GM21447 (cell line): ENCODE results near the gene SNCAIP.
"Not testable (repeated sequence)": the region's sequence is repeated elsewhere in the genome, so short reads cannot be mapped to it uniquely, and the experiment has no call there.

ENCODE experiments used
- ATAC-seq: cut with Tn5 transposase; IDR thresholded peaks from one replicate; pipeline ENCODE4 v1.9.1; 2021; ENCODE audit not compliant: unreplicated experiment

Gene SNCAIP

GRCh38 chr5:122458278-122458872 lies 146.3 kb downstream of the SNCAIP start:
- ATAC-seq, result no peak

GRCh38 chr5:122462486-122462885 lies 150.4 kb downstream of the SNCAIP start:
- no peak for ATAC-seq

- no peak for ATAC-seq
Observed at GRCh38 chr5:122463221-122463620, 151.2 kb downstream of the SNCAIP start.

GRCh38 chr5:122464191-122464590 lies 152.2 kb downstream of the SNCAIP start:
- ATAC-seq, result no peak

GRCh38 chr5:122465031-122465577 lies 153.1 kb downstream of the SNCAIP start:
- no peak for ATAC-seq

GRCh38 chr5:122465994-122466393 lies 154.0 kb downstream of the SNCAIP start:
- no peak for ATAC-seq

GRCh38 chr5:122468351-122469116 lies 156.5 kb downstream of the SNCAIP start:
- ATAC-seq, result no peak

GRCh38 chr5:122469384-122469919 lies 157.4 kb downstream of the SNCAIP start:
- ATAC-seq, result no peak

GRCh38 chr5:122470365-122470764 lies 158.3 kb downstream of the SNCAIP start:
- ATAC-seq, result no peak

GRCh38 chr5:122471031-122471751 lies 159.2 kb downstream of the SNCAIP start:
- ATAC-seq, result no peak

GRCh38 chr5:122471752-122472061 lies 159.7 kb downstream of the SNCAIP start:
- no peak for ATAC-seq

- ATAC-seq, result no peak
Observed at GRCh38 chr5:122473138-122473843, 161.3 kb downstream of the SNCAIP start.

GRCh38 chr5:122473941-122474340 lies 161.9 kb downstream of the SNCAIP start:
- ATAC-seq, result no peak

- no peak for ATAC-seq
Observed at GRCh38 chr5:122478741-122479442, 166.9 kb downstream of the SNCAIP start.

GRCh38 chr5:122480146-122480545 lies 168.1 kb downstream of the SNCAIP start:
- no peak for ATAC-seq

- no peak for ATAC-seq
Observed at GRCh38 chr5:122484103-122484502, 172.1 kb downstream of the SNCAIP start.

- no peak for ATAC-seq
Observed at GRCh38 chr5:122485226-122485625, 173.2 kb downstream of the SNCAIP start.

- not testable (repeated sequence) for ATAC-seq
Observed at GRCh38 chr5:122486616-122487015, 174.6 kb downstream of the SNCAIP start.

- no peak for ATAC-seq
Observed at GRCh38 chr5:122490718-122491117, 178.7 kb downstream of the SNCAIP start.

GRCh38 chr5:122492675-122493074 lies 180.6 kb downstream of the SNCAIP start:
- ATAC-seq, result no peak
